GM12878 (cell line): Measurements from ENCODE around the gene EDEM3. TPM values are rescaled to one million over a fixed set of nuclear protein-coding genes. Genes with fewer than 3 reads are reported as not detected.

Experiments used
- ATAC-seq: fragments of 200-7000 bp; cut with Tn5 transposase; 3 replicates; pipeline ENCODE4 v1.9.1; 2020; ENCODE audit warnings: mild to moderate bottlenecking, moderate library complexity
- BruUV-seq: library from RNA; stranded (reverse); fragments of 400-500 nt; replicated peaks from 2 replicates; lab custom pipeline; 2021; lab: Mats Ljungman, UMichigan
- CTCF ChIA-PET: fragments of 300-600 bp; sonication (Branson Sonifier 250); formaldehyde crosslinking; extraction: SDS; loops from one replicate; lab custom pipeline; 2021; ENCODE audit warnings: inconsistent platforms; lab: Yijun Ruan, JAX
- POLR2A ChIA-PET: fragments of 350-600 bp; formaldehyde crosslinking; extraction: SDS; loops from one replicate; lab custom pipeline; 2021; ENCODE audit warnings: inconsistent platforms; lab: Charles Lee
- RAD21 ChIA-PET: fragments of 300-600 bp; sonication (Branson Sonifier 250); formaldehyde crosslinking; loops from one replicate; lab custom pipeline; 2023; ENCODE audit warnings: antibody characterized with exemption; ENCODE audit not compliant: unreplicated experiment; lab: Charles Lee
- SMC1A ChIA-PET: fragments of 300-600 bp; sonication (Branson Sonifier 250); formaldehyde crosslinking; loops from one replicate; lab custom pipeline; 2023; ENCODE audit not compliant: unreplicated experiment, uncharacterized antibody; lab: Charles Lee
- DNase-seq: peaks from one replicate; pipeline ENCODE4 v3.0.0-alpha.2; 2011; ENCODE audit warnings: low read depth, low spot score
- FAIRE-seq: peaks from 3 replicates; lab custom pipeline; 2011; peaks lifted over from hg19 to GRCh38; lab: Jason Lieb, UNC
- H2AFZ ChIP-seq: 2 replicates; pipeline ENCODE4 v1.6.0; 2011; ENCODE audit warnings: low read depth, low read length, control low read depth; ENCODE audit not compliant: control insufficient read depth
- H3K27ac ChIP-seq: 2 replicates; pipeline ENCODE4 v1.5.1; 2011; ENCODE audit warnings: control low read depth; ENCODE audit not compliant: control insufficient read depth, insufficient read depth
- H3K27me3 ChIP-seq, 2 experiments: replicated peaks in 1 of 2; 2 replicates each; pipeline versions ENCODE4 v1.6.0 to v1.6.1; 2011; ENCODE audit warnings: low read length in 1 of 2; ENCODE audit not compliant: control insufficient read depth in 2 of 2, insufficient read depth in 2 of 2
- H3K36me3 ChIP-seq, 2 experiments: 2 replicates each; pipeline ENCODE4 v1.5.1; 2011; ENCODE audit warnings: low read length in 1 of 2; ENCODE audit not compliant: control insufficient read depth in 2 of 2, insufficient read depth in 2 of 2
- H3K4me1 ChIP-seq: 2 replicates; pipeline ENCODE4 v1.6.1; 2011; ENCODE audit warnings: mild to moderate bottlenecking, low read length, moderate library complexity, mixed read lengths; ENCODE audit not compliant: control insufficient read depth, insufficient read depth
- H3K4me2 ChIP-seq: 2 replicates; pipeline ENCODE4 v1.6.0; 2011; ENCODE audit warnings: control low read depth; ENCODE audit not compliant: control insufficient read depth, insufficient read depth
- H3K4me3 ChIP-seq: fragments of 200-600 bp; sonication (generic); 2 replicates; pipeline ENCODE4 v1.5.1; 2016
- H3K79me2 ChIP-seq: 2 replicates; pipeline ENCODE4 v1.6.0; 2011; ENCODE audit warnings: low read length; ENCODE audit not compliant: control insufficient read depth, insufficient read depth
- H3K9ac ChIP-seq: 2 replicates; pipeline ENCODE4 v1.8.0; 2011; ENCODE audit warnings: low read length, control low read depth, mixed read lengths; ENCODE audit not compliant: control insufficient read depth, insufficient read depth
- H3K9me3 ChIP-seq: replicated peaks from 3 replicates; pipeline ENCODE4 v1.5.1; 2011; ENCODE audit warnings: mild to moderate bottlenecking, low read length; ENCODE audit not compliant: control insufficient read depth, insufficient read depth
- H4K20me1 ChIP-seq: 2 replicates; pipeline ENCODE4 v1.6.0; 2011; ENCODE audit not compliant: control insufficient read depth, insufficient read depth
- ATF7 ChIP-seq: fragments of 450-650 bp; IDR thresholded peaks from 2 replicates; pipeline ENCODE4 v1.6.1; 2016; ENCODE audit warnings: low read depth, mild to moderate bottlenecking
- BACH1 ChIP-seq: fragments of 450-650 bp; IDR thresholded peaks from 2 replicates; pipeline ENCODE4 v1.6.1; 2017; ENCODE audit warnings: mild to moderate bottlenecking, borderline replicate concordance
- CHD4 ChIP-seq: fragments of 200-600 bp; sonication (generic); IDR thresholded peaks from 2 replicates; pipeline ENCODE4 v1.6.1; 2016; ENCODE audit warnings: mild to moderate bottlenecking
- CUX1 ChIP-seq: IDR thresholded peaks from 2 replicates; pipeline ENCODE4 v1.6.1; 2012; ENCODE audit warnings: improper control_type of control experiment, low read depth, low read length; ENCODE audit not compliant: insufficient replicate concordance
- EZH2 ChIP-seq: IDR thresholded peaks from 2 replicates; pipeline ENCODE4 v1.6.1; 2012; ENCODE audit warnings: low read depth, mild to moderate bottlenecking, control low read depth, inconsistent platforms, low read length, borderline replicate concordance; ENCODE audit not compliant: control insufficient read depth
- IKZF1 ChIP-seq: fragments of 450-650 bp; conservative IDR thresholded peaks from 2 replicates; pipeline ENCODE4 v1.6.1; 2017; ENCODE audit warnings: antibody characterized with exemption, mild to moderate bottlenecking
- MEF2A ChIP-seq: IDR thresholded peaks from 2 replicates; pipeline ENCODE4 v1.6.1; 2011; ENCODE audit warnings: low read depth, mild to moderate bottlenecking, low read length, moderate library complexity; ENCODE audit not compliant: insufficient read depth
- MEF2B ChIP-seq: fragments of 450-650 bp; IDR thresholded peaks from 2 replicates; pipeline ENCODE4 v1.6.1; 2018; ENCODE audit warnings: mild to moderate bottlenecking, moderate library complexity; ENCODE audit not compliant: partially characterized antibody, poor library complexity, severe bottlenecking
- MXI1 ChIP-seq: fragments of 150-350 bp; IDR thresholded peaks from 2 replicates; pipeline ENCODE4 v1.6.1; 2011; ENCODE audit warnings: low read depth, mild to moderate bottlenecking, inconsistent platforms, low read length, improper control_type of control experiment
- NBN ChIP-seq: fragments of 450-650 bp; IDR thresholded peaks from 2 replicates; pipeline ENCODE4 v1.6.1; 2016
- NFIC ChIP-seq: IDR thresholded peaks from 2 replicates; pipeline ENCODE4 v1.6.1; 2012; ENCODE audit warnings: low read depth, mild to moderate bottlenecking, inconsistent platforms, low read length, moderate library complexity
- NRF1 ChIP-seq: conservative IDR thresholded peaks from 2 replicates; pipeline ENCODE4 v1.6.1; 2011; ENCODE audit warnings: mild to moderate bottlenecking, low read depth, low read length, improper control_type of control experiment
- TCF7 ChIP-seq: IDR thresholded peaks from 2 replicates; pipeline ENCODE4 v1.6.1; 2014; ENCODE audit warnings: antibody characterized with exemption, borderline replicate concordance
- USF1 ChIP-seq: IDR thresholded peaks from 2 replicates; pipeline ENCODE4 v1.6.1; 2011; ENCODE audit warnings: borderline replicate concordance, low read depth, mild to moderate bottlenecking, moderate library complexity, mixed read lengths, low read length; ENCODE audit not compliant: insufficient read depth; ENCODE audit errors: extremely low read length
- YBX1 ChIP-seq: fragments of 450-650 bp; IDR thresholded peaks from 2 replicates; pipeline ENCODE4 v1.6.1; 2016; ENCODE audit warnings: antibody characterized with exemption
- ZNF24 ChIP-seq: fragments of 450-650 bp; IDR thresholded peaks from 2 replicates; pipeline ENCODE4 v1.6.1; 2017; ENCODE audit warnings: antibody characterized with exemption, mild to moderate bottlenecking
- ZZZ3 ChIP-seq: IDR thresholded peaks from 2 replicates; pipeline ENCODE4 v1.6.1; 2011; ENCODE audit warnings: low read depth; ENCODE audit not compliant: control insufficient read depth, insufficient read length
- WGBS: methylation state at CpG from one replicate; pipeline ENCODE4 v1.1.6; 2016; ENCODE audit warnings: low lambda C conversion rate; ENCODE audit not compliant: insufficient replicate concordance, insufficient coverage; ENCODE audit errors: missing lambda C conversion rate; 5-methylcytosine and 5-hydroxymethylcytosine counted together
- in situ Hi-C: fragments of 300-500 bp; cut with MboI; formaldehyde crosslinking; loops from 9 replicates; pipeline ENCODE4 v1.14.3; 2018; ENCODE audit warnings: mixed read lengths
- intact Hi-C: fragments of 100-400 bp; cut with micrococcal nuclease; formaldehyde crosslinking; loops from one replicate; pipeline ENCODE4 v1.14.2; 2022; ENCODE audit not compliant: unreplicated experiment
- polyA plus RNA-seq, 11 experiments: library from polyadenylated mRNA; depleted of rRNA in 4 of 11; unstranded in 6 of 11; stranded (reverse) in 5 of 11; fragments of >200 nt; fragmentation: Nextera tagmentation in 4 of 11; fragmentation: Illumina TruSeq in 1 of 11; extraction: Ambion mirVana in 4 of 11; extraction: Trizol in 1 of 11; gene quantifications; 1 replicate in 1 of 11; 2 replicates in 10 of 11; pipeline versions ENCODE4 v1.2.1 to v1.2.3, GENCODE V29; 2011 to 2016; ENCODE audit warnings: inconsistent platforms in 2 of 11, missing spikeins in 2 of 11, low read depth in 1 of 11
- total RNA-seq, 4 experiments: library from RNA; depleted of rRNA in 3 of 4; stranded (reverse); fragments of >200 nt in 3 of 4; fragmentation: Illumina TruSeq in 1 of 4; extraction: Trizol in 1 of 4; gene quantifications; 2 replicates each; pipeline versions ENCODE4 v1.2.1 to v1.2.3, GENCODE V29; 2013 to 2021

EDEM3 gene
- total and polyA plus RNA-seq, 10 of the 15 experiments (the other 5 are each of a cell fraction or from before 2014, with no cell fraction given), result 6.4 to 19.3 (median 14.3) TPM

- no peak overlapping the region for H3K4me2 ChIP-seq
- 50% methylated on average over 2 of the region's 2 CpGs for WGBS
- peaks cover 0 to 3% of the 10 kb centered on the region in 2 experiments; a peak in 1 of 4 replicates for H3K27me3 ChIP-seq
- no TSS peak for BruUV-seq
- no peaks in the 10 kb centered on the region; the same call in 1 of the 3 replicates for H3K9me3 ChIP-seq
- RAD21 ChIA-PET, result no interaction called here
- H4K20me1 ChIP-seq, result no peaks in the 10 kb centered on the region
- ATAC-seq (no peak), FAIRE-seq (no peak), DNase-seq (no peak)
- H3K36me3 ChIP-seq, result no peaks in the 10 kb centered on the region
- POLR2A ChIA-PET, result interaction anchor here (0.6 kb wide), 1 partner anchor 80 kb away, joined by 3 read pairs; no protein-coding TSS in a partner anchor
- H3K4me1 ChIP-seq, result no peaks in the 10 kb centered on the region
- SMC1A ChIA-PET, result no interaction called here
- no peak overlapping the region for H3K4me3 ChIP-seq
- intact Hi-C loops (no loop called here), in situ Hi-C loops (no loop called here)
- H2AFZ ChIP-seq, result no peak overlapping the region
- no peaks in the 10 kb centered on the region for H3K79me2 ChIP-seq
- CTCF ChIA-PET, result interaction anchor here (2.0 kb wide), 1 partner anchor 8 kb away, joined by 9 read pairs; no protein-coding TSS in a partner anchor
- no peak overlapping the region for H3K9ac ChIP-seq
- H3K27ac ChIP-seq, result no peak overlapping the region
- TF ChIP-seq ZZZ3, result no peak
- TF ChIP-seq NBN, result no peak
- no peak for TF ChIP-seq ZNF24
- no peak for TF ChIP-seq EZH2
- no peak for TF ChIP-seq NFIC
- no peak for TF ChIP-seq MEF2A
- TF ChIP-seq YBX1, result no peak
- TF ChIP-seq CHD4, result no peak
- TF ChIP-seq CUX1, result no peak
- no peak for TF ChIP-seq MXI1
- no peak for TF ChIP-seq MEF2B
- TF ChIP-seq BACH1, result no peak
- no peak for TF ChIP-seq USF1
- no peak for TF ChIP-seq TCF7
- no peak for TF ChIP-seq NRF1
- no peak for TF ChIP-seq IKZF1
- no peak for TF ChIP-seq ATF7
These were observed 98.4 kb downstream of the EDEM3 start for GRCh38 chr1:184656221-184656620.
